Erythroblast (primary cell): ENCODE measurements around the gene CHN2.

ENCODE experiments used
- DNase-seq, 2 experiments: peaks; one replicate each; lab custom pipeline; 2025; lab: John Stamatoyannopoulos, UW
- GATA1 ChIP-seq: IDR thresholded peaks from 2 replicates; pipeline ENCODE4 v1.6.1; 2011; ENCODE audit warnings: low read depth, mild to moderate bottlenecking, control low read depth, low read length, moderate library complexity
- POLR2A ChIP-seq: IDR thresholded peaks from 2 replicates; pipeline ENCODE4 v1.6.1; 2011; ENCODE audit warnings: mild to moderate bottlenecking, low read length

CHN2 gene

GRCh38 chr7:29194594-29195427, at the start of gene CHN2:
Gene CHN2 (plus strand): TSS chr7:29194775.
- DNase-seq, result peak; percentile 26 to 38
- TF ChIP-seq POLR2A (no peak), GATA1 (no peak)

- TF ChIP-seq GATA1, result no peak
- no peak for DNase-seq
Measured at GRCh38 chr7:29145553-29146056, 49.0 kb upstream of the CHN2 start.

DNA sequence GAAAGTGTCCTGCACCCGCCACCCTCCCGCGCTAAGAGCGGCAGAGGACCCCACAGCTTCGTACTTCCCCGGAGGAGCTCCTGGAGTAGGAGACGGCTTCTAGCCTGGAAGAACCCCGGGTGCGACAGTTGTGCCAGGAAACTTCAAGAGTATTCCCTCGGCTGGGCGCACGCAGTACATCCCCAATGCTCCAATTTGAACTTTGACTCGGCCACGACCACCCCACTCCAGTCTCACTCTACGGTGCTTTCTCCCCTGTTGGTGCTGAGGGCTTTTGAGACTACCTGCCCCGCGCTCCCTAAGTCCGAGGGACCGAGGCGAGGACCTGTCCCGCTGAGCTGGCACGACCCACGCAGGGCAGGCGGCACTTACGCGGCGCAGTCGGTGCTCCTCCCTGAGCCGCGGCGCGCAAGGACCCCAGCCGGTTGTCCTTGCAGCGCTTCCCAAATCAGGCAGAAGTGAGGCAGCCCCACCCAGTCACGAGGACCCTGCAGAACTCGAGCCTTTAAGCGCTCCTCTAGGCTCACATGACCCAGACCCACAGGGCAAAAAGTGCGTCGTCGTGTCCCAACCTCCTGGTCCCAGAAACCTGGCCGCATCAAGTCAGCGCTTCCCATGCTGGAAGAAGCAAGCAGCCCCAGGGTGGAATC, 48.4 kb upstream of the CHN2 start, which contains the start of gene CPVL:
CPVL (minus strand) TSS at position 481 of the 650 bp plus-strand sequence. CDS start 25,476 bp downstream, outside the sequence.
- TF ChIP-seq GATA1, result no peak
- TF ChIP-seq POLR2A, result no peak
- DNase-seq, result peak; percentile 65 to 74

- TF ChIP-seq POLR2A (no peak), GATA1 (no peak)
Measured at GRCh38 chr7:29146888-29147609, 47.5 kb upstream of the CHN2 start.

DNA sequence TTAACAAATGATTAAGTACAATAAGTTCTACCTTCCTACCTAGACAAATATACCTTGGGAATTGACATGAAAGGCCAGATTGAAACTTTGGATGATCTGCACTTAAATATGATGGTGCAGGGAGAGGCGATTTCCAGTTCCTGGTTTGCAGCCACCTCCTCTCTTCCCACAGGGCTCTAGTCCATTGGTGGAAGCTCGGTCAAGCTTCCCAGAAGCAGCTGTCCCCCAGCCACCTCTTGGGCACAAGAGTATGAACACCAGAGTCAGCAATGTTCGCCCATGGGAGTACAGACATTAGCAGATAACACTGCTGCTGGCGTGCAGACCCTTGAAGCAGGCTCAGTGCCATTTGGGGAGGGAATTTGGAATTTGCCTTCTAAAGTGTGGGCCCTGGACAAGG, 46.8 kb upstream of the CHN2 start:
- DNase-seq, result no peak
- TF ChIP-seq GATA1 (no peak), POLR2A (no peak)

More at GRCh38 chr7:29146888-29147609, 47.5 kb upstream of the CHN2 start:
- peak; percentile 64 to 87 for DNase-seq

DNA sequence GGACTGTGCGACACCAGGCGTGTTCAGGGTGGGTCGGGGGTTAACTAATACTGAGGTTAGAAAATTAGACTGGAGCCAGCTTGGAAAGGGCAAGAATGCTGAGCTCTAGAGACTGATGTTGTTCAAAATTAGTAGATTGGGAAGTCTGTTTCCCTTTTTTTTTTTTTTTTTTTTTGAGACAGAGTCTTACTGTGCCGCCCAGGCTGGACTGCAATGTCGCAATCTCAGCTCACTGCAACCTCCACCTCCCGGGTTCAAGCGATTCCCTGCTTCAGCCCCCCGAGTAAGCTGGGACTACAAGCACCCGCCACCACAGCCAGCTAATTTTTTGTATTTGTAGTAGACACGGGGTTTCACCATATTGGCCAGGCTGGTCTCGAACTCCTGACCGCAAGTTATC, 45.5 kb upstream of the CHN2 start:
- no peak for TF ChIP-seq GATA1
- no peak for DNase-seq

DNA sequence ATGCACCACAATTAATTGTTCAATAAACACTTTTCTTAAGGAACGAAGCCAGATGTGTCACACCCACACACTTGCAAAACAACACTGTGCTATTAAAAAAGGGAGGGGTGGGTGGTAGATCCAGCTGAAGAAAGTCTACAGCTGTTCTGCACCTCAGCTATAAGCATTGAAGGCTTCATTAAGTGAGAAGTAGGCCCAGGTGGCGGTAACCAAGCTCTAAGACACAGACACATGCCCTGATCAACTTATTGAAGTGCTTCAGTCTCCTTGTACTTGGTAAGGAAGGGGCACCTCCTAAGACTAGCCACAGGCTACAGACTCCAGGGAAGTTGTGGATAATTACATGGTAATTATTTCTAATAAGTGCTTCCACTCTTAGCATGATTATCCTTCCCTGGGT, 43.7 kb upstream of the CHN2 start:
- TF ChIP-seq GATA1 (no peak), POLR2A (no peak)

DNA sequence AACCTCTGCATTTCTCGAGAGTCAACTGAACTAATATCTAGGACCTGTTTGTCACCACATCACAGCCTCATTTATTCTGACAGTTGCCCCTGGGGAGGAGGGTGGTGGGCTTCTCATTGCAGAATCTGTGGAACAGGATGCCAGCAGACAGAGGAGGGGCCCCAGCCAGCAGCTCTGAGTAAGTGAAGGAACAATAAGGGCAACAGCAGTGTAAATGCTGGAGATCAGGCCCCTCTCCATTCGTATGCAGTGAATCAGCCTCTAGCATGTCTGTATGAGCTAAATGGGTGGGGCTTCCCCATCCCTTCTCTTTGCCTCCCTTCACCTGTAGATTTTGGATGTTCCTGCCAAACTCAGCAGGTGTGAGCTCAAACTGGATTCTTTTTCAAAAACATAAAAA, 40.5 kb upstream of the CHN2 start:
- no peak for DNase-seq

More for the DNA sequence above, 43.7 kb upstream of the CHN2 start:
- no peak for DNase-seq

DNA sequence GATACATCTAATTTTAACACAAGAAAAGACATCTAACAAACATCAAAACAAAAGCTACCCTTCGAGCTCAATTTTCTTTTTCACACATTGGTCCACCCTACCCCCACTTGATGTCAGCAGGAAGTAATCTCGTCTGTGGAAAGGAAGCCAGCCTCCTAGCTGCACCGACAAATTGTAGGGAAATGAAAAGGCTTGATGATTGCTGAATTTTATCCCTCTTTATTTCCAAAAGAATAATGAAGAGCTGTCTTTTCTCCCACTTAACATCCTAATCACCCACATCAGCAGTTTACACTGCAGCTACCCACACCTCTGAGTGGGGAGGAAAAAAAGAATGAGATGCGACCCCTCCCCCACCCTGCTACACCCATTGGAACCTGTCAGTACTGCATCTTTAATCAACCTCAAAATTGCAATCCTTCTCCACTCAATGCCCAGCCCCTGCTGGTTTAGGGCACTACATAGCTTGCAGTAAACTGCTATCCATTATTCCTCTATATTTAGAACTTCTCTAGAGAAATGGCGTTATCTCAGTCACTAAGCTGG, 37.6 kb upstream of the CHN2 start:
- TF ChIP-seq POLR2A (no peak), GATA1 (no peak)
- no peak for DNase-seq

More for the DNA sequence above, 40.5 kb upstream of the CHN2 start:
- TF ChIP-seq POLR2A (no peak), GATA1 (no peak)

GRCh38 chr7:29158795-29159423, 35.7 kb upstream of the CHN2 start:
- TF ChIP-seq POLR2A (no peak), GATA1 (no peak)
- peak in 1 of 2 experiments; percentile 23 for DNase-seq

- DNase-seq, result no peak
- TF ChIP-seq POLR2A (no peak), GATA1 (no peak)
Measured at GRCh38 chr7:29160080-29160479, 34.5 kb upstream of the CHN2 start.

DNA sequence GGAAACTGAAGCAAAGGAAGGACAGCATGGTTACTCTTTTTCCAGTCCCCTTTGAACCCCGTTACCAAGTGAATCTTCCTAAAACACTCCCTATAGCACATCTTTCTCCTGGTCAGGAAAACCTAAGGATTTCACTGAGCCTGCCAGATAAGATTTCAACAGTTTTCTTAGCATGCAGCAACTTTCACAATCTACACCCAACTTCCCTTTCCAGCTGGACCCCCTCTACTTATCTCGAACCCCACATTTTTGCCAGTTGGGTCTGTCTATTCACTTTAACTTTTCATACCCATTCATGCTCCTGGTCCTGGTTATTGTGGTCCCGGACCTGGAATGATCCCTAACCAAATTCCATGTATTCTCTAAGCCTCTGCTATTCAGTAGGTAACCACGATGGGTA, 33.3 kb upstream of the CHN2 start:
- peak in 1 of 2 experiments; percentile 39 for DNase-seq
- TF ChIP-seq POLR2A (no peak), GATA1 (no peak)

DNA sequence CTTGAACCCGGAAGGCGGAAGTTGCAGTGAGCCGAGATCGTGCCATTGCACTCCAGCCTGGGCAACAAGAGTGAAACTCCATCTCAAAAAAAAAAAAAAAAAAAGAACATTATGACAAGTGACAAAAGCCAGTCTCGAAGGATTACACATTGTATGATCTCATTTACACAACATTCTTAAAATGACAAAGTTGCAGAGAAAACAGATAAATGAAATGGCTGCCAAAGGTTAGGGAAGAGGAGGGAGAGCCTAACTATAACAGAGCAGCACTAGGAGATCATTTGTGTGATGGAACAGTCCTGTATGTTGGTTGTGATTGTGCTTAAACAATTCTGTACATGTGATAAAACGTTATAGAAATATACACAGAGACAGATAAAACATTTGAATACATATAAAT, 32.0 kb upstream of the CHN2 start:
- no peak for DNase-seq
- no peak for TF ChIP-seq POLR2A
